ENCODE measurements around the gene STARD13.

- TF ChIP-seq YY1 (IDR thresholded peaks at IDR 0.05; ENCODE audit: insufficient read depth, insufficient read length) (no peak), SUZ12 (IDR thresholded peaks at IDR 0.05; ENCODE audit: extremely low read depth, insufficient read depth, insufficient read length) (no peak), ZNF274 (IDR thresholded peaks at IDR 0.05; ENCODE audit: low read depth, low read length) (no peak)
These were observed 183.7 kb downstream of the STARD13 start for GRCh38 chr13:33101835-33102234.

All from NT2/D1 (cell line).